Liver (tissue), 9 donors: ENCODE data around the gene CRTAP. TPM values are rescaled to one million over a fixed set of nuclear protein-coding genes. Genes with fewer than 3 reads are reported as not detected.

Source experiments
- DNase-seq: peaks from one replicate; pipeline ENCODE4 v3.0.0-alpha.2; 2017; ENCODE audit warnings: low spot score
- H3K27ac ChIP-seq, 2 donors: one replicate each; pipeline ENCODE4 v1.7.0; 2013; ENCODE audit warnings: inconsistent platforms in 2 of 2, low read length in 2 of 2, control low read depth in 1 of 2, low read depth in 1 of 2, mild to moderate bottlenecking in 1 of 2
- H3K27me3 ChIP-seq, 4 donors: one replicate each; pipeline versions ENCODE4 v1.6.1 to v1.7.0; 2013; ENCODE audit warnings: low read length in 3 of 4, inconsistent platforms in 1 of 4, mild to moderate bottlenecking in 1 of 4, moderate library complexity in 1 of 4; ENCODE audit not compliant: control insufficient read depth in 4 of 4, insufficient read depth in 4 of 4
- H3K36me3 ChIP-seq, 4 donors: one replicate each; pipeline versions ENCODE4 v1.6.1 to v1.7.0; 2013; ENCODE audit warnings: low read length in 3 of 4, mild to moderate bottlenecking in 3 of 4, low read depth in 1 of 4, moderate library complexity in 1 of 4; ENCODE audit not compliant: control insufficient read depth in 4 of 4, insufficient read depth in 3 of 4
- H3K4me1 ChIP-seq, 4 donors: one replicate each; pipeline versions ENCODE4 v1.6.1 to v1.7.0; 2013; ENCODE audit warnings: low read length in 3 of 4, mild to moderate bottlenecking in 3 of 4, moderate library complexity in 1 of 4; ENCODE audit not compliant: control insufficient read depth in 4 of 4, insufficient read depth in 4 of 4
- H3K4me3 ChIP-seq, 3 donors: one replicate each; pipeline versions ENCODE4 v1.6.1 to v1.7.0; 2013; ENCODE audit warnings: low read length in 3 of 3, control low read depth in 1 of 3, low read depth in 1 of 3, mild to moderate bottlenecking in 1 of 3
- H3K9ac ChIP-seq, 2 donors: one replicate each; pipeline ENCODE4 v1.7.0; 2013; ENCODE audit warnings: low read length in 2 of 2, mild to moderate bottlenecking in 2 of 2, moderate library complexity in 2 of 2, control low read depth in 1 of 2, low read depth in 1 of 2
- H3K9me3 ChIP-seq, 4 donors: one replicate each; pipeline versions ENCODE4 v1.6.1 to v1.7.0; 2013; ENCODE audit warnings: low read length in 3 of 4; ENCODE audit not compliant: control insufficient read depth in 4 of 4
- ATF3 ChIP-seq: IDR thresholded peaks from 2 replicates; pipeline ENCODE4 v1.6.1; 2016; ENCODE audit warnings: antibody characterized with exemption
- EGR1 ChIP-seq, 2 donors: IDR thresholded peaks; 2 replicates each; pipeline ENCODE4 v1.6.1; 2016 to 2018; ENCODE audit warnings: antibody characterized with exemption in 2 of 2, low read depth in 2 of 2
- FOXA1 ChIP-seq: IDR thresholded peaks from 2 replicates; pipeline ENCODE4 v1.6.1; 2016; ENCODE audit warnings: antibody characterized with exemption
- FOXA2 ChIP-seq: IDR thresholded peaks from 2 replicates; pipeline ENCODE4 v1.6.1; 2016; ENCODE audit warnings: antibody characterized with exemption
- HNF4A ChIP-seq, 2 donors: conservative IDR thresholded peaks; 2 replicates each; pipeline ENCODE4 v1.6.1; 2016; ENCODE audit warnings: antibody characterized with exemption in 2 of 2, mild to moderate bottlenecking in 2 of 2
- HNF4G ChIP-seq: IDR thresholded peaks from 2 replicates; pipeline ENCODE4 v1.6.1; 2016; ENCODE audit warnings: antibody characterized with exemption
- JUND ChIP-seq, 2 donors: IDR thresholded peaks; 2 replicates each; pipeline ENCODE4 v1.6.1; 2016; ENCODE audit warnings: antibody characterized with exemption in 2 of 2
- RAD21 ChIP-seq, 2 donors: IDR thresholded peaks; 2 replicates each; pipeline ENCODE4 v1.6.1; 2016; ENCODE audit warnings: antibody characterized with exemption in 2 of 2, mild to moderate bottlenecking in 2 of 2
- RXRA ChIP-seq, 2 donors: IDR thresholded peaks; 2 replicates each; pipeline ENCODE4 v1.6.1; 2017 to 2018; ENCODE audit warnings: antibody characterized with exemption in 2 of 2, mild to moderate bottlenecking in 1 of 2
- SP1 ChIP-seq: IDR thresholded peaks from 2 replicates; pipeline ENCODE4 v1.6.1; 2018; ENCODE audit warnings: antibody characterized with exemption, mild to moderate bottlenecking
- TAF1 ChIP-seq: conservative IDR thresholded peaks from 2 replicates; pipeline ENCODE4 v1.6.1; 2016; ENCODE audit warnings: antibody characterized with exemption, mild to moderate bottlenecking
- WGBS: extraction: QIAGEN DNeasy Blood & Tissue Kit; methylation state at CpG from one replicate; pipeline ENCODE4 v1.1.7; 2013; 5-methylcytosine and 5-hydroxymethylcytosine counted together
- polyA plus RNA-seq, 2 donors: library from polyadenylated mRNA; stranded (reverse) in 1 of 2; unstranded in 1 of 2; fragments of 200-250 nt in 1 of 2; fragments of >200 nt in 1 of 2; fragmentation: Nextera tagmentation in 1 of 2; extraction: Ambion mirVana in 1 of 2; gene quantifications; one replicate each; pipeline versions ENCODE4 v1.2.1 to v1.2.3, GENCODE V29; 2013 to 2015
- total RNA-seq, 2 donors: library from RNA; depleted of rRNA; stranded (reverse); fragments of >200 nt; gene quantifications; one replicate each; pipeline ENCODE4 v1.2.3, GENCODE V29; 2014
- TF ChIP-seq, protein P1 (sequence below): IDR thresholded peaks from 2 replicates; pipeline ENCODE4 v1.6.1; 2016; ENCODE audit warnings: antibody characterized with exemption
- TF ChIP-seq, protein P2 (sequence below): fragments of 150-350 bp; IDR thresholded peaks from 2 replicates; pipeline ENCODE4 v1.5.1; 2017; ENCODE audit warnings: improper control_type of control experiment, low read depth, low read length; ENCODE audit not compliant: missing input control
- TF ChIP-seq, protein P3 (sequence below): IDR thresholded peaks from 2 replicates; pipeline ENCODE4 v1.6.1; 2016; ENCODE audit warnings: antibody characterized with exemption, mild to moderate bottlenecking
- donor health status: healthy.
- donor health status: healthy.
- donor health status: healthy.
- donor health status: healthy.
- donor health status: healthy.

CRTAP gene
- total and polyA plus RNA-seq, 4 donors = 26.5 to 47.6 (median 38.5) TPM

DNA sequence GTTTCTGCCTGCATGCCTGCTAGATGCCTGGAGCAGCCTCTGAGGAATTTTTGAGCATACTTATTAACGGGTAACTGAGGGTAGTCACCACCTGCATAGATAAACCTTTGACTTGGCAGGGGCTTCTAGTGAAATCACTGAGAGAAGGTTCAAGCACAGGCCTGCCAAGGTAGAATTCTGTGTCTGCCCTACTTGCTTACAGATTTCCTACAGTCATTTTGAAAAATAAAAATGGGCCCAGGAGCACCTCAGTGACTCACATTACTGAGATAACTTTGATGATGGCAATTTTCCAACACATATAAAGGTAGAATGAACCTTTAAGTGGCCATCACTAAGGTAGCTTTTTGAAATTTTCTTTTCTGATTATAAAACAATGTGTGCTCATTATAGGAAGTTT, 10.8 kb downstream of the CRTAP start:
- WGBS = 93% methylated on average over 1 of the region's 1 CpG
- TF ChIP-seq, protein P1, sequence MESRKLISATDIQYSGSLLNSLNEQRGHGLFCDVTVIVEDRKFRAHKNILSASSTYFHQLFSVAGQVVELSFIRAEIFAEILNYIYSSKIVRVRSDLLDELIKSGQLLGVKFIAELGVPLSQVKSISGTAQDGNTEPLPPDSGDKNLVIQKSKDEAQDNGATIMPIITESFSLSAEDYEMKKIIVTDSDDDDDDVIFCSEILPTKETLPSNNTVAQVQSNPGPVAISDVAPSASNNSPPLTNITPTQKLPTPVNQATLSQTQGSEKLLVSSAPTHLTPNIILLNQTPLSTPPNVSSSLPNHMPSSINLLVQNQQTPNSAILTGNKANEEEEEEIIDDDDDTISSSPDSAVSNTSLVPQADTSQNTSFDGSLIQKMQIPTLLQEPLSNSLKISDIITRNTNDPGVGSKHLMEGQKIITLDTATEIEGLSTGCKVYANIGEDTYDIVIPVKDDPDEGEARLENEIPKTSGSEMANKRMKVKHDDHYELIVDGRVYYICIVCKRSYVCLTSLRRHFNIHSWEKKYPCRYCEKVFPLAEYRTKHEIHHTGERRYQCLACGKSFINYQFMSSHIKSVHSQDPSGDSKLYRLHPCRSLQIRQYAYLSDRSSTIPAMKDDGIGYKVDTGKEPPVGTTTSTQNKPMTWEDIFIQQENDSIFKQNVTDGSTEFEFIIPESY = no peak
- no peak for TF ChIP-seq RXRA (IDR thresholded peaks at IDR 0.05)
- Histone ChIP-seq H3K36me3 (peaks cover 1 to 22% (median 14%) of the 10 kb centered on the region in 4 donors), H3K4me1 (no peaks in the 10 kb centered on the region), H3K9me3 (no peaks in the 10 kb centered on the region), H3K27ac (no peak overlapping the region), H3K27me3 (no peaks in the 10 kb centered on the region), H3K9ac (no peak overlapping the region), H3K4me3 (no peak overlapping the region)
- no peak for DNase-seq

DNA sequence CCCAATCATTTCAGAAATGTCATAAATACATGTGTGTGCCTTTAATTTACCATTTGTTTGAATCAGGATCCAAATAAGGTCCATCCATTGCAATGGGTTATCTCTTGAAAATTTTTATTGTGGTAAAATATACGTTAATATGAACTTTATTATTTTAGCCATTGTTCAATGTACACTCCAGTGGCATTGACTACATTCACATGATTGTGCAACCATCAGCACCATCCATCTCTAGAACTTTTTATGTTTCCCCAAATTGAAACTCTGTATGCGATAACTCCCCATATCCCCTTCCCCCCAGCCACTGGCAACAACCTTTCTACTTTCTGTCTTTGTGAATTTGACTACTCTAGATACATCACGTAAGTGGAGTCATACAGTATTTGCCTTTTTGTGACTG, 12.0 kb downstream of the CRTAP start:
- H3K36me3 ChIP-seq = peaks cover 1 to 26% (median 14%) of the 10 kb centered on the region in 4 donors
- H3K27ac ChIP-seq = no peak overlapping the region
- no peaks in the 10 kb centered on the region for H3K27me3 ChIP-seq
- 93% methylated on average over 3 of the region's 3 CpGs for WGBS
- no peak overlapping the region for H3K9ac ChIP-seq
- no peak for DNase-seq
- no peak for TF ChIP-seq JUND (IDR thresholded peaks at IDR 0.05)
- no peak for TF ChIP-seq FOXA2
- no peak for TF ChIP-seq RAD21 (IDR thresholded peaks at IDR 0.05)
- no peak for TF ChIP-seq TAF1
- no peak for TF ChIP-seq RXRA (IDR thresholded peaks at IDR 0.05)
- no peak for TF ChIP-seq HNF4G
- no peak for TF ChIP-seq HNF4A (conservative IDR thresholded peaks at IDR 0.05)
- TF ChIP-seq EGR1 (IDR thresholded peaks at IDR 0.05; ENCODE audit: low read depth in 2 of 2) = no peak
- TF ChIP-seq FOXA1 = no peak
- TF ChIP-seq, protein P2, sequence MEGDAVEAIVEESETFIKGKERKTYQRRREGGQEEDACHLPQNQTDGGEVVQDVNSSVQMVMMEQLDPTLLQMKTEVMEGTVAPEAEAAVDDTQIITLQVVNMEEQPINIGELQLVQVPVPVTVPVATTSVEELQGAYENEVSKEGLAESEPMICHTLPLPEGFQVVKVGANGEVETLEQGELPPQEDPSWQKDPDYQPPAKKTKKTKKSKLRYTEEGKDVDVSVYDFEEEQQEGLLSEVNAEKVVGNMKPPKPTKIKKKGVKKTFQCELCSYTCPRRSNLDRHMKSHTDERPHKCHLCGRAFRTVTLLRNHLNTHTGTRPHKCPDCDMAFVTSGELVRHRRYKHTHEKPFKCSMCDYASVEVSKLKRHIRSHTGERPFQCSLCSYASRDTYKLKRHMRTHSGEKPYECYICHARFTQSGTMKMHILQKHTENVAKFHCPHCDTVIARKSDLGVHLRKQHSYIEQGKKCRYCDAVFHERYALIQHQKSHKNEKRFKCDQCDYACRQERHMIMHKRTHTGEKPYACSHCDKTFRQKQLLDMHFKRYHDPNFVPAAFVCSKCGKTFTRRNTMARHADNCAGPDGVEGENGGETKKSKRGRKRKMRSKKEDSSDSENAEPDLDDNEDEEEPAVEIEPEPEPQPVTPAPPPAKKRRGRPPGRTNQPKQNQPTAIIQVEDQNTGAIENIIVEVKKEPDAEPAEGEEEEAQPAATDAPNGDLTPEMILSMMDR = no peak
- no peak for TF ChIP-seq ATF3
- TF ChIP-seq SP1 = no peak
- TF ChIP-seq, protein P1 = no peak
- TF ChIP-seq, protein P3, sequence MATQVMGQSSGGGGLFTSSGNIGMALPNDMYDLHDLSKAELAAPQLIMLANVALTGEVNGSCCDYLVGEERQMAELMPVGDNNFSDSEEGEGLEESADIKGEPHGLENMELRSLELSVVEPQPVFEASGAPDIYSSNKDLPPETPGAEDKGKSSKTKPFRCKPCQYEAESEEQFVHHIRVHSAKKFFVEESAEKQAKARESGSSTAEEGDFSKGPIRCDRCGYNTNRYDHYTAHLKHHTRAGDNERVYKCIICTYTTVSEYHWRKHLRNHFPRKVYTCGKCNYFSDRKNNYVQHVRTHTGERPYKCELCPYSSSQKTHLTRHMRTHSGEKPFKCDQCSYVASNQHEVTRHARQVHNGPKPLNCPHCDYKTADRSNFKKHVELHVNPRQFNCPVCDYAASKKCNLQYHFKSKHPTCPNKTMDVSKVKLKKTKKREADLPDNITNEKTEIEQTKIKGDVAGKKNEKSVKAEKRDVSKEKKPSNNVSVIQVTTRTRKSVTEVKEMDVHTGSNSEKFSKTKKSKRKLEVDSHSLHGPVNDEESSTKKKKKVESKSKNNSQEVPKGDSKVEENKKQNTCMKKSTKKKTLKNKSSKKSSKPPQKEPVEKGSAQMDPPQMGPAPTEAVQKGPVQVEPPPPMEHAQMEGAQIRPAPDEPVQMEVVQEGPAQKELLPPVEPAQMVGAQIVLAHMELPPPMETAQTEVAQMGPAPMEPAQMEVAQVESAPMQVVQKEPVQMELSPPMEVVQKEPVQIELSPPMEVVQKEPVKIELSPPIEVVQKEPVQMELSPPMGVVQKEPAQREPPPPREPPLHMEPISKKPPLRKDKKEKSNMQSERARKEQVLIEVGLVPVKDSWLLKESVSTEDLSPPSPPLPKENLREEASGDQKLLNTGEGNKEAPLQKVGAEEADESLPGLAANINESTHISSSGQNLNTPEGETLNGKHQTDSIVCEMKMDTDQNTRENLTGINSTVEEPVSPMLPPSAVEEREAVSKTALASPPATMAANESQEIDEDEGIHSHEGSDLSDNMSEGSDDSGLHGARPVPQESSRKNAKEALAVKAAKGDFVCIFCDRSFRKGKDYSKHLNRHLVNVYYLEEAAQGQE = no peak
- H3K4me1 ChIP-seq = no peaks in the 10 kb centered on the region
- no peaks in the 10 kb centered on the region for H3K9me3 ChIP-seq
- H3K4me3 ChIP-seq = no peak overlapping the region
